ENCODE measurements around the gene PLEKHM3.

- no peak for TF ChIP-seq CTCF (conservative IDR thresholded peaks at IDR 0.05 in 1 of 2, IDR thresholded peaks at IDR 0.05 in 1 of 2; ENCODE audit: low read depth in 1 of 2, low read length in 2 of 2)
- no peak for TF ChIP-seq EZH2 (IDR thresholded peaks at IDR 0.05; ENCODE audit: low read length, missing control alignments)
Observed at GRCh38 chr2:207895274-207895860, 130.0 kb downstream of the PLEKHM3 start.

All from fibroblast of lung (primary cell).